Psoas muscle (tissue), 8 donors: ENCODE measurements around the gene EFCAB5. TPM values are rescaled to one million over a fixed set of nuclear protein-coding genes. Genes with fewer than 3 reads are reported as not detected.
"Not testable (repeated sequence)": the region's sequence is repeated elsewhere in the genome, so short reads cannot be mapped to it uniquely, and the experiment has no call there.

Experiments used
- ATAC-seq, 4 donors: fragments of 200-7000 bp; cut with Tn5 transposase; one replicate each; pipeline ENCODE4 v1.9.1; 2020; ENCODE audit warnings: moderate library complexity in 3 of 4, mild to moderate bottlenecking in 2 of 4
- DNase-seq, 2 donors: peaks; one replicate each; pipeline ENCODE4 v3.0.0-alpha.2; 2020
- H3K27ac ChIP-seq: fragments of 200-600 bp; one replicate; pipeline ENCODE4 v1.8.0; 2022
- H3K27me3 ChIP-seq, 3 donors: fragments of 200-600 bp in 1 of 3; one replicate each; pipeline versions ENCODE4 v1.6.1 to v1.8.0; 2013 to 2022; ENCODE audit warnings: low read length in 2 of 3, mild to moderate bottlenecking in 2 of 3, moderate library complexity in 1 of 3; ENCODE audit not compliant: insufficient read depth in 3 of 3
- H3K36me3 ChIP-seq, 2 donors: fragments of 200-600 bp in 1 of 2; one replicate each; pipeline versions ENCODE4 v1.6.1 to v1.8.0; 2013 to 2022; ENCODE audit warnings: low read depth in 1 of 2, mild to moderate bottlenecking in 1 of 2, moderate library complexity in 1 of 2; ENCODE audit not compliant: insufficient read depth in 1 of 2
- H3K4me1 ChIP-seq: fragments of 200-600 bp; one replicate; pipeline ENCODE4 v1.8.0; 2022
- H3K4me3 ChIP-seq: fragments of 200-600 bp; one replicate; pipeline ENCODE4 v1.8.0; 2022; ENCODE audit warnings: mild to moderate bottlenecking
- H3K9me3 ChIP-seq: fragments of 200-600 bp; one replicate; pipeline ENCODE4 v1.8.0; 2022
- CTCF ChIP-seq: fragments of 200-600 bp; IDR thresholded peaks from one replicate; pipeline ENCODE4 v1.8.0; 2022; ENCODE audit warnings: antibody characterized with exemption
- WGBS, 3 donors: extraction: QIAGEN DNeasy Blood & Tissue Kit; methylation state at CpG; one replicate each; pipeline versions ENCODE4 v1.1.6 to v1.1.7; 2013; 5-methylcytosine and 5-hydroxymethylcytosine counted together
- intact Hi-C, 2 donors: fragments of 100-400 bp; cut with DNase I; formaldehyde crosslinking; loops; one replicate each; pipeline versions ENCODE4 v1.11.0 to v1.14.2; 2022
- polyA plus RNA-seq, 3 donors: library from polyadenylated mRNA; stranded (reverse); fragments of 200-250 nt; gene quantifications; one replicate each; pipeline ENCODE4 v1.2.3, GENCODE V29; 2013
- total RNA-seq, 4 donors: library from RNA; stranded (reverse); fragmentation: NEBNext Ultra II Directional in 2 of 4; extraction: Animal tissue kit (Norgen Biotek cat#: 25700) in 2 of 4; gene quantifications; one replicate each; pipeline versions ENCODE4 v1.2.1 to v1.2.4, GENCODE V29; 2021 to 2023
- donor health status: healthy with polysubstance abuse.
- donor health status: DM: no; HTN: no; CAD: no; lungs with moderate emphysema.
- donor health status: Bipolar disorder and iron deficiency.
- donor health status: healthy.
- donor health status: DM: yes; HTN: yes; CAD: no.
- donor health status: DM: no; HTN: no; CAD: no.
- donor health status: DM: no; HTN: no; CAD: no.
- donor health status: DM: yes; HTN: yes; CAD: no.

The EFCAB5 gene
- total and polyA plus RNA-seq, 7 donors, result 0.10 to 0.67 (median 0.17) TPM; not detected in 4

GRCh38 chr17:30031214-30031869 is 89.9 kb downstream of the EFCAB5 start:
- no peak for ATAC-seq
- no peaks in the 10 kb centered on the region for H3K27me3 ChIP-seq
- no peaks in the 10 kb centered on the region for H3K9me3 ChIP-seq
- no peaks in the 10 kb centered on the region for H3K36me3 ChIP-seq
- intact Hi-C loops, result no loop called here
- no peaks in the 10 kb centered on the region for H3K4me1 ChIP-seq
- H3K27ac ChIP-seq, result no peak overlapping the region
- DNase-seq, result no peak
- no peak for TF ChIP-seq CTCF
- 89 to 91% (median 90%) methylated on average over 4 of the region's 4 CpGs for WGBS, 3 donors
- H3K4me3 ChIP-seq, result no peak overlapping the region

GRCh38 chr17:30035369-30035768 is 93.9 kb downstream of the EFCAB5 start:
- intact Hi-C loops, result no loop called here
- Histone ChIP-seq H3K9me3 (no peaks in the 10 kb centered on the region), H3K4me3 (no peak overlapping the region), H3K36me3 (no peaks in the 10 kb centered on the region), H3K4me1 (no peaks in the 10 kb centered on the region), H3K27ac (no peak overlapping the region), H3K27me3 (no peaks in the 10 kb centered on the region)
- 70 to 73% (median 72%) methylated on average over 2 of the region's 2 CpGs for WGBS, 3 donors
- ATAC-seq (no peak), DNase-seq (no peak)
- no peak for TF ChIP-seq CTCF

GRCh38 chr17:30040719-30041518 is 99.5 kb downstream of the EFCAB5 start:
- DNase-seq, intact Hi-C loops, ATAC-seq, H3K27me3 ChIP-seq, H3K9me3 ChIP-seq, H3K27ac ChIP-seq, H3K4me1 ChIP-seq, H3K4me3 ChIP-seq, H3K36me3 ChIP-seq: not testable (repeated sequence)
- WGBS, 3 donors, result 71 to 84% (median 79%) methylated on average over 5 of the region's 5 CpGs

GRCh38 chr17:30041551-30041950 is 100.1 kb downstream of the EFCAB5 start:
- ATAC-seq, result no peak
- Histone ChIP-seq H3K4me1 (no peaks in the 10 kb centered on the region), H3K27me3 (no peaks in the 10 kb centered on the region), H3K36me3 (no peaks in the 10 kb centered on the region), H3K4me3 (no peak overlapping the region), H3K27ac (no peak overlapping the region), H3K9me3 (no peaks in the 10 kb centered on the region)
- DNase-seq, result no peak
- no peak for TF ChIP-seq CTCF
- intact Hi-C loops, result no loop called here

GRCh38 chr17:30062372-30062771 is 120.9 kb downstream of the EFCAB5 start:
- WGBS, 3 donors, result 72 to 89% (median 78%) methylated on average over 4 of the region's 4 CpGs
- Histone ChIP-seq H3K36me3 (no peaks in the 10 kb centered on the region), H3K27ac (no peak overlapping the region), H3K4me1 (no peaks in the 10 kb centered on the region), H3K9me3 (peaks cover 4% of the 10 kb centered on the region), H3K4me3 (no peak overlapping the region), H3K27me3 (no peaks in the 10 kb centered on the region)
- intact Hi-C loops, result no loop called here
- DNase-seq (no peak), ATAC-seq (no peak)
- TF ChIP-seq CTCF, result no peak
